SH-SY5Y (cell line): ENCODE results near the gene SFRP4.

Experiments used
- GATA2 ChIP-seq: IDR thresholded peaks from 2 replicates; pipeline ENCODE4 v1.6.1; 2011; ENCODE audit warnings: mild to moderate bottlenecking, low read depth, low read length
- GATA3 ChIP-seq: IDR thresholded peaks from 2 replicates; pipeline ENCODE4 v1.6.1; 2011; ENCODE audit warnings: low read depth, mild to moderate bottlenecking, low read length, moderate library complexity

DNA sequence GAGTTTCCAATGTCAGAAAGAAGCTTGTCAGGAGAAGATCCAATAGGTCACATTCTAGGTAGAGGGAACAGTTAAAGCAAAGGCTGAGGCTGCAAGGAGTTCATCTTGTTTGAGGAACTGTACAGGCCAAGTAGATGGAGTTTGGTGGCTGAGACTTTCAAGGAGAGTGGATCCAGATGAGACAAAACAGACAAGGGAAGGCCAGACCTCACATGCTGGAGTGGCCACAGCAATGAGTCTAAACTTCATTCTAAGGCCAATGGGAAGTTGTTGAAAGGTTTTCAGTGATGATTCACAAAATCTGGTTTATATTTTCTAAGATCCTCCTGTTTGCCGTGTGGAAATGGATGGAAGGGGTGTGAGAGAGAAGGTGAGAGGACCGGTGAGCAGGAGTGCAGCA, 43.9 kb upstream of the SFRP4 start:
- TF ChIP-seq GATA3: no peak
- TF ChIP-seq GATA2: no peak
